H1 (cell line): Measurements from ENCODE around the gene MYL6. TPM values are rescaled to one million over a fixed set of nuclear protein-coding genes. Genes with fewer than 3 reads are reported as not detected.
A peak's percentile ranks its signal among the peaks of the same experiment; 100 is the strongest.

Experiments used
- CTCF ChIA-PET: fragments of 300-600 bp; sonication (Branson Sonifier 250); formaldehyde crosslinking; loops from one replicate; lab custom pipeline; 2021; ENCODE audit not compliant: partially characterized antibody; lab: Charles Lee
- POLR2A ChIA-PET: fragments of 300-600 bp; sonication (Branson Sonifier 250); formaldehyde crosslinking; loops from one replicate; lab custom pipeline; 2021; ENCODE audit warnings: inconsistent platforms; ENCODE audit not compliant: partially characterized antibody; lab: Charles Lee
- DNase-seq, 2 experiments: peaks; one replicate each; pipeline versions ENCODE4 v3.0.0 to v3.0.0-alpha.2; 2010 to 2022; ENCODE audit warnings: low spot score in 2 of 2, low read depth in 1 of 2, mixed read lengths in 1 of 2
- FAIRE-seq: peaks from 2 replicates; lab custom pipeline; 2011; peaks lifted over from hg19 to GRCh38; lab: Jason Lieb, UNC
- H2AFZ ChIP-seq: 2 replicates; pipeline ENCODE4 v1.8.1; 2012; ENCODE audit warnings: low read length, inconsistent platforms
- H2AK5ac ChIP-seq: 2 replicates; pipeline ENCODE4 v1.6.1; 2013; ENCODE audit warnings: low read depth, low read length
- H2BK120ac ChIP-seq: replicated peaks from 2 replicates; pipeline ENCODE3; 2013; ENCODE audit warnings: low read depth, low read length, inconsistent platforms
- H2BK12ac ChIP-seq: 2 replicates; pipeline ENCODE4 v1.6.1; 2013; ENCODE audit warnings: low read depth, low read length
- H2BK15ac ChIP-seq: 2 replicates; pipeline ENCODE4 v1.6.1; 2013; ENCODE audit warnings: low read length
- H2BK20ac ChIP-seq: 2 replicates; pipeline ENCODE4 v1.6.1; 2013; ENCODE audit warnings: low read length
- H2BK5ac ChIP-seq: 2 replicates; pipeline ENCODE4 v1.6.1; 2013; ENCODE audit warnings: low read depth, low read length
- H3K14ac ChIP-seq: 2 replicates; pipeline ENCODE4 v1.6.1; 2013; ENCODE audit warnings: inconsistent platforms; ENCODE audit not compliant: insufficient read length
- H3K18ac ChIP-seq: 2 replicates; pipeline ENCODE4 v1.6.1; 2013; ENCODE audit warnings: low read length; ENCODE audit errors: extremely low read depth
- H3K23ac ChIP-seq: 2 replicates; pipeline ENCODE4 v1.6.1; 2013; ENCODE audit warnings: inconsistent platforms; ENCODE audit not compliant: insufficient read length
- H3K23me2 ChIP-seq: 2 replicates; pipeline ENCODE4 v1.6.1; 2013; ENCODE audit warnings: low read depth, low read length
- H3K27ac ChIP-seq: 2 replicates; pipeline ENCODE4 v1.6.1; 2011; ENCODE audit warnings: low read depth, low read length, inconsistent platforms
- H3K27me3 ChIP-seq, 4 experiments: replicated peaks in 1 of 4; 1 replicate in 1 of 4; 2 replicates in 3 of 4; pipeline versions ENCODE4 v1.6.1 to v1.8.1; 2011 to 2013; ENCODE audit warnings: low read length in 3 of 4, mild to moderate bottlenecking in 3 of 4, inconsistent platforms in 2 of 4, mixed read lengths in 2 of 4, moderate library complexity in 1 of 4; ENCODE audit not compliant: control insufficient read depth in 3 of 4, insufficient read depth in 3 of 4; ENCODE audit errors: extremely low read depth in 1 of 4
- H3K36me3 ChIP-seq, 4 experiments: 2 replicates each; pipeline versions ENCODE4 v1.6.1 to v1.8.1; 2011 to 2013; ENCODE audit warnings: mild to moderate bottlenecking in 4 of 4, low read length in 3 of 4, moderate library complexity in 2 of 4, control low read depth in 1 of 4, inconsistent platforms in 1 of 4; ENCODE audit not compliant: insufficient read depth in 4 of 4, control insufficient read depth in 2 of 4
- H3K4ac ChIP-seq: replicated peaks from 2 replicates; pipeline ENCODE3; 2013; ENCODE audit warnings: low read length, low read depth, mixed read lengths, inconsistent platforms; ENCODE audit not compliant: insufficient read length
- H3K4me1 ChIP-seq, 4 experiments: replicated peaks in 1 of 4; 1 replicate in 1 of 4; 2 replicates in 3 of 4; pipeline versions ENCODE4 v1.6.1 to v1.8.1; 2011 to 2013; ENCODE audit warnings: low read length in 3 of 4, inconsistent platforms in 2 of 4, mixed read lengths in 1 of 4; ENCODE audit not compliant: insufficient read depth in 4 of 4, control insufficient read depth in 3 of 4
- H3K4me2 ChIP-seq, 2 experiments: 2 replicates each; pipeline versions ENCODE4 v1.6.1 to v1.8.1; 2011 to 2013; ENCODE audit warnings: low read depth in 2 of 2, low read length in 2 of 2, control low read depth in 1 of 2, inconsistent platforms in 1 of 2, mild to moderate bottlenecking in 1 of 2; ENCODE audit not compliant: insufficient read depth in 1 of 2
- H3K4me3 ChIP-seq, 4 experiments: fragments of 200-600, 300-600 bp in 1 of 4; sonication (generic), shearing (Covaris generic), sonication (Bioruptor Twin) in 1 of 4; 2 replicates each; pipeline versions ENCODE4 v1.5.1 to v1.8.1; 2011 to 2016; ENCODE audit warnings: low read length in 4 of 4, low read depth in 3 of 4, control low read depth in 2 of 4, inconsistent platforms in 2 of 4, mild to moderate bottlenecking in 2 of 4, mixed read lengths in 1 of 4, moderate library complexity in 1 of 4; ENCODE audit not compliant: insufficient read depth in 2 of 4; ENCODE audit errors: extremely low read depth in 1 of 4
- H3K56ac ChIP-seq: replicated peaks from 2 replicates; pipeline ENCODE3; 2013; ENCODE audit warnings: low read depth, mild to moderate bottlenecking, mixed read lengths, low read length, inconsistent platforms; ENCODE audit not compliant: insufficient read length
- H3K79me1 ChIP-seq: 2 replicates; pipeline ENCODE4 v1.6.1; 2013; ENCODE audit warnings: low read depth, low read length, control low read depth
- H3K79me2 ChIP-seq, 2 experiments: 2 replicates each; pipeline versions ENCODE4 v1.6.1 to v1.8.1; 2012 to 2013; ENCODE audit warnings: low read length in 2 of 2, mild to moderate bottlenecking in 2 of 2, inconsistent platforms in 1 of 2; ENCODE audit not compliant: insufficient read depth in 2 of 2, control insufficient read depth in 1 of 2
- H3K9ac ChIP-seq, 4 experiments: replicated peaks in 1 of 4; 1 replicate in 1 of 4; 2 replicates in 3 of 4; pipeline versions ENCODE4 v1.6.1 to v1.8.1; 2011 to 2013; ENCODE audit warnings: low read depth in 3 of 4, low read length in 3 of 4, control low read depth in 2 of 4, mild to moderate bottlenecking in 2 of 4, moderate library complexity in 2 of 4, inconsistent platforms in 1 of 4; ENCODE audit errors: extremely low read depth in 1 of 4
- H3K9me3 ChIP-seq, 2 experiments: 2 replicates each; pipeline versions ENCODE4 v1.6.1 to v1.8.1; 2012 to 2013; ENCODE audit warnings: mild to moderate bottlenecking in 2 of 2, moderate library complexity in 2 of 2, control low read depth in 1 of 2, inconsistent platforms in 1 of 2, low read depth in 1 of 2, low read length in 1 of 2, mixed read lengths in 1 of 2; ENCODE audit not compliant: insufficient read depth in 2 of 2
- H4K20me1 ChIP-seq, 2 experiments: replicated peaks in 1 of 2; 2 replicates each; pipeline versions ENCODE3 to v1.8.1; 2011 to 2013; ENCODE audit warnings: inconsistent platforms in 2 of 2, low read length in 2 of 2, mild to moderate bottlenecking in 1 of 2; ENCODE audit not compliant: insufficient read depth in 2 of 2, control insufficient read depth in 1 of 2
- H4K5ac ChIP-seq: 2 replicates; pipeline ENCODE4 v1.6.1; 2013; ENCODE audit warnings: low read length, low read depth, mixed read lengths, inconsistent platforms; ENCODE audit not compliant: insufficient read length
- H4K8ac ChIP-seq: 2 replicates; pipeline ENCODE4 v1.8.0; 2013; ENCODE audit warnings: mild to moderate bottlenecking, moderate library complexity, low read length, inconsistent platforms; ENCODE audit not compliant: insufficient read depth; ENCODE audit errors: extremely low read depth
- H4K91ac ChIP-seq: replicated peaks from 2 replicates; pipeline ENCODE3; 2013; ENCODE audit warnings: low read length, mixed read lengths, inconsistent platforms; ENCODE audit not compliant: insufficient read length
- CBX8 ChIP-seq: fragments of 300-800, 300-1000 bp; sonication (generic); IDR thresholded peaks from 2 replicates; pipeline ENCODE4 v1.7.1; 2016; ENCODE audit warnings: low read depth, low read length, borderline replicate concordance
- CHD1 ChIP-seq: IDR thresholded peaks from 2 replicates; pipeline ENCODE4 v1.6.1; 2012; ENCODE audit warnings: low read depth, low read length, improper control_type of control experiment
- HDAC2 ChIP-seq, 2 experiments: fragments of 300-600 bp in 1 of 2; sonication (generic) in 1 of 2; IDR thresholded peaks; 2 replicates each; pipeline ENCODE4 v1.6.1; 2011 to 2012; ENCODE audit warnings: low read depth in 2 of 2, low read length in 2 of 2, mild to moderate bottlenecking in 2 of 2, moderate library complexity in 2 of 2, borderline replicate concordance in 1 of 2, inconsistent platforms in 1 of 2
- HDAC6 ChIP-seq: IDR thresholded peaks from one replicate; pipeline ENCODE4 v1.7.1; 2012; ENCODE audit warnings: low read depth, mild to moderate bottlenecking, inconsistent platforms, low read length, moderate library complexity
- JUND ChIP-seq: IDR thresholded peaks from 2 replicates; pipeline ENCODE4 v1.6.1; 2011; ENCODE audit warnings: mild to moderate bottlenecking, improper control_type of control experiment, low read length
- KDM1A ChIP-seq: fragments of 200-600, 300-600 bp; sonication (generic); IDR thresholded peaks from 2 replicates; pipeline ENCODE4 v1.7.1; 2016; ENCODE audit warnings: mild to moderate bottlenecking, low read length, borderline replicate concordance
- POLR2A ChIP-seq, 2 experiments: IDR thresholded peaks; 1 replicate in 1 of 2; 2 replicates in 1 of 2; pipeline ENCODE4 v1.6.1; 2011; ENCODE audit warnings: low read depth in 2 of 2, low read length in 2 of 2, mild to moderate bottlenecking in 2 of 2; ENCODE audit errors: control extremely low read depth in 1 of 2
- POLR2AphosphoS5 ChIP-seq: IDR thresholded peaks from 2 replicates; pipeline ENCODE4 v1.6.1; 2011; ENCODE audit warnings: low read depth, low read length
- SP2 ChIP-seq: IDR thresholded peaks from 2 replicates; pipeline ENCODE4 v1.6.1; 2012; ENCODE audit warnings: mild to moderate bottlenecking, low read length, inconsistent platforms
- SP4 ChIP-seq: IDR thresholded peaks from 2 replicates; pipeline ENCODE4 v1.6.1; 2012; ENCODE audit warnings: low read length, inconsistent platforms
- SUZ12 ChIP-seq: fragments of 200-600 bp; sonication (generic); IDR thresholded peaks from 2 replicates; pipeline ENCODE4 v1.6.1; 2012; ENCODE audit warnings: mild to moderate bottlenecking, inconsistent platforms, low read length, moderate library complexity, mixed read lengths
- WGBS, 2 experiments: shearing (Covaris generic) in 1 of 2; methylation state at CpG; one replicate each; pipeline versions ENCODE4 v1.1.6 to v1.1.7; 2013 to 2015; ENCODE audit warnings: low lambda C conversion rate in 2 of 2, mixed read lengths in 2 of 2, inconsistent platforms in 1 of 2, low coverage in 1 of 2, missing lambda C conversion rate in 1 of 2; ENCODE audit not compliant: insufficient replicate concordance in 2 of 2, insufficient coverage in 1 of 2, insufficient read length in 1 of 2; ENCODE audit errors: extremely low coverage in 1 of 2, missing lambda C conversion rate in 1 of 2; 5-methylcytosine and 5-hydroxymethylcytosine counted together
- polyA plus RNA-seq, 7 experiments: library from polyadenylated mRNA; depleted of rRNA in 3 of 7; stranded (reverse) in 5 of 7; unstranded in 2 of 7; fragments of >200 nt in 5 of 7; fragments of 200-250 nt in 2 of 7; gene quantifications; 1 replicate in 5 of 7; 2 replicates in 1 of 7; 4 replicates in 1 of 7; pipeline versions ENCODE4 v1.2.1 to v1.2.3, GENCODE V29; 2011 to 2013; ENCODE audit warnings: missing spikeins in 2 of 7, mixed read lengths in 2 of 7
- total RNA-seq: library from RNA; stranded (reverse); fragmentation: NEBNext Ultra II Directional; extraction: Animal tissue kit (Norgen Biotek cat#: 25700); gene quantifications from 2 replicates; pipeline ENCODE4 v1.2.1, GENCODE V29; 2021
- TF ChIP-seq, protein P1 (sequence below): IDR thresholded peaks from 2 replicates; pipeline ENCODE4 v1.6.1; 2011; ENCODE audit warnings: low read depth, mild to moderate bottlenecking, low read length; ENCODE audit not compliant: insufficient read depth

Gene MYL6
- total and polyA plus RNA-seq, 2 of the 8 experiments (the other 6 are each of a cell fraction or from before 2014, with no cell fraction given), result 1,130 to 2,279 TPM

DNA sequence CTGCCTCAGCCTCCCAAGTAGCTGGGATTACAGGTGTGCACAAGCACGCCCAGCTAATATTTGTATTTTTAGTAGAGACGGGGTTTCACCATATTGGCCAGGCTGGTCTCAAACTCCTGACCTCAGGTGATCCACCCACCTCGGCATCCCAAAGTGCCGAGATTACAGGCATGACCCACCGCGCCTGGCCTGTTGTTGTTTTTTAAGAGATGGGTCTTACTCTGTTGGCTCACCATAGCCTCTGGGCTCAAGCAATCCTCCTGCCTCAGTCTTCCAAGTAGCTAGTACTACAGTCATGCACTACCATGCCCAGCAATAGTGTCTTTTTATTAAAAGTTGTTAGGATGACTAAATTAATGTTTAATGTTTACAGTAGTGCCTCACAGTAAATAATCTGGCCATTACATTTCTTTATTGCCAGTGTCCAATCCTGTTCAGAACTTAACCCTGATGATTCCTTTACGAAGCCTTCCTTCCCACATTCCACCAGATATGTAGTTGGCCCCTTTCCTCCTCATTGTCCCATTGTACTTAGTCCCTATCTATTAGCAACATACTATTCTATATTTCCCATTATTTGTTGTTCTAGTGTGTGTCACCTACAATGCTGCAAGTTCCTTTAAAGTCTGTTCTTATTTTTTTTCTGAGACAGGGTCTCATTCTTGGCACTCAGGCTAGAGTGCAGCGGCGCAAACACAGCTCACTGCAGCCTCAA, 39.9 kb downstream of the MYL6 start:
- no peak overlapping the region for H3K56ac ChIP-seq
- H2BK12ac ChIP-seq, result peak overlapping the region; percentile 68; the same call in 1 of the 2 replicates
- H3K4me1 ChIP-seq, result no peaks in the 10 kb centered on the region
- H2BK15ac ChIP-seq, result no peak overlapping the region
- H3K14ac ChIP-seq, result no peak overlapping the region
- H2AFZ ChIP-seq, result no peak overlapping the region
- no peak overlapping the region for H3K18ac ChIP-seq
- H3K23me2 ChIP-seq, result no peaks in the 10 kb centered on the region
- H4K8ac ChIP-seq, result no peak overlapping the region
- no peak overlapping the region for H3K4me2 ChIP-seq
- H2BK5ac ChIP-seq, result no peak overlapping the region
- no peaks in the 10 kb centered on the region for H3K36me3 ChIP-seq
- no peaks in the 10 kb centered on the region for H3K27me3 ChIP-seq
- DNase-seq (no peak), FAIRE-seq (no peak)
- no peak overlapping the region for H3K27ac ChIP-seq
- H3K79me1 ChIP-seq, result no peaks in the 10 kb centered on the region
- no peaks in the 10 kb centered on the region for H3K79me2 ChIP-seq
- H4K5ac ChIP-seq, result no peak overlapping the region
- no peak overlapping the region for H3K4me3 ChIP-seq
- no peak overlapping the region for H3K23ac ChIP-seq
- H4K20me1 ChIP-seq, result no peaks in the 10 kb centered on the region
- WGBS, 2 experiments, result 92% methylated on average over 9 of the region's 9 CpGs; no CpG with 5 or more reads in 1 of the 2 experiments
- H3K4ac ChIP-seq, result no peak overlapping the region
- ChIA-PET CTCF (interaction anchor here (0.8 to 12.3 kb wide), 13 partner anchors 8 to 119 kb away, joined by 3 to 111 read pairs (median 3); partner anchors contain the start of genes COQ10A, RNF41 and SMARCC2), POLR2A (interaction anchor here (0.9 to 17.4 kb wide), 12 partner anchors 8 to 103 kb away, joined by 3 to 203 read pairs (median 4); partner anchors contain the start of genes ANKRD52, MYL6, RNF41 and RPL41)
- H4K91ac ChIP-seq, result no peak overlapping the region
- no peak overlapping the region for H2BK20ac ChIP-seq
- 0 out of 2 replicates have a peak overlapping the region, but pooled peaks have one; percentile 53 for H2AK5ac ChIP-seq
- H3K9me3 ChIP-seq, result no peaks in the 10 kb centered on the region
- no peak overlapping the region for H3K9ac ChIP-seq
- no peak overlapping the region for H2BK120ac ChIP-seq
- TF ChIP-seq KDM1A, result no peak
- no peak for TF ChIP-seq JUND
- no peak for TF ChIP-seq POLR2AphosphoS5
- TF ChIP-seq, protein P1, sequence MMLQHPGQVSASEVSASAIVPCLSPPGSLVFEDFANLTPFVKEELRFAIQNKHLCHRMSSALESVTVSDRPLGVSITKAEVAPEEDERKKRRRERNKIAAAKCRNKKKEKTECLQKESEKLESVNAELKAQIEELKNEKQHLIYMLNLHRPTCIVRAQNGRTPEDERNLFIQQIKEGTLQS, result no peak
- no peak for TF ChIP-seq HDAC6
- no peak for TF ChIP-seq CBX8
- TF ChIP-seq SUZ12, result no peak
- no peak for TF ChIP-seq SP2
- TF ChIP-seq SP4, result no peak
- no peak for TF ChIP-seq CHD1
- no peak for TF ChIP-seq HDAC2 (IDR thresholded peaks at IDR 0.05; ENCODE audit: borderline replicate concordance in 1 of 2, low read depth in 2 of 2, low read length in 2 of 2)
- TF ChIP-seq POLR2A (IDR thresholded peaks at IDR 0.05; ENCODE audit: control extremely low read depth in 1 of 2, low read depth in 2 of 2, low read length in 2 of 2), result no peak
